HG03039 (cell line): ENCODE measurements around the gene CXorf38.
"Not testable (repeated sequence)": the region's sequence is repeated elsewhere in the genome, so short reads cannot be mapped to it uniquely, and the experiment has no call there.

Experiments used
- ATAC-seq: cut with Tn5 transposase; IDR thresholded peaks from one replicate; pipeline ENCODE4 v1.9.1; 2021; ENCODE audit warnings: mild to moderate bottlenecking, moderate library complexity; ENCODE audit not compliant: unreplicated experiment

CXorf38 gene

DNA sequence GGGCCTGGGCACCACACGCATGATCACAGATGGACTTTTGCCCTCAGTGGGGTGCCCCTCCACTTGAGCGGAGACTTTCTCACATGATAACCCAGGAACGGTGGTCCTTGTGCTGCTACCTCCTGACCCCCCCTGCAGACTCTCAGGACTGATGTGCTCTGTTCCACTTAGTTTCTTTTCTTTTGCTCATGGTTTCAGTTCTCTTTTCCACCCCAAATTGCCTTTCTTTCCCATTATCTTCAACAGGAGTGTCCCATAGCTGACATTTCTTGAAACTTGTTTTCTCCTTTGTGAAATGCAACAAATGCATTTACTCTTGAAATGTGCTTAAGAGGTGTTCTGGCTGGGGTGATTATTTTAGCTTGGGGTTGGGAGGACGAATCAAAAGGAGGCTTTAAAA lies 15.2 kb downstream of the CXorf38 start:
- ATAC-seq, result no peak

GRCh38 chrX:40628506-40628905 lies 18.9 kb downstream of the CXorf38 start:
- no peak for ATAC-seq

- no peak for ATAC-seq
These were observed 22.1 kb downstream of the CXorf38 start for GRCh38 chrX:40625294-40625693.

- no peak for ATAC-seq
These were observed 23.7 kb downstream of the CXorf38 start for GRCh38 chrX:40623665-40624064.

DNA sequence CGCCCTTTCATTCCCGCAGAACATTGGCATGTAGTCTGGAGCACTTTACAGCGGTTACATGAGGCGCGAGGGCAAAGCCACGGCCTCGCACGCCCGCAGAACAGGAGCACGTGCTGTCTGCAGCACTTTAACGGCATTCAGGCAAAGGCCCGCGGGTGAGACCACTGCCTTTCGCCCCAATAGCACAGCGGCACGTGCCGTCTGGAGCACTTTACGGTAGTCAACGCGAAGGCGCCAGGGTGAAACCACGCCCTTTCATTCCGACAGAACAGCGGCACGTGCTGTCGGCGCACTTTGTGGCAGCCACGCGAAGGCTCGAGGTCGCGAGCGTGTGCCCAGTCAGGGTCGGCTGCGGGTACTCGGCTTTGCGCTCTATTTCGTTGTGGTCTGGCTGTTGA lies 24.2 kb downstream of the CXorf38 start, which contains the start of gene MPC1L:
Gene MPC1L (plus strand): TSS at position 290 of the 398 bp plus-strand sequence. CDS start 138 bp downstream, outside the sequence.
- no peak for ATAC-seq

DNA sequence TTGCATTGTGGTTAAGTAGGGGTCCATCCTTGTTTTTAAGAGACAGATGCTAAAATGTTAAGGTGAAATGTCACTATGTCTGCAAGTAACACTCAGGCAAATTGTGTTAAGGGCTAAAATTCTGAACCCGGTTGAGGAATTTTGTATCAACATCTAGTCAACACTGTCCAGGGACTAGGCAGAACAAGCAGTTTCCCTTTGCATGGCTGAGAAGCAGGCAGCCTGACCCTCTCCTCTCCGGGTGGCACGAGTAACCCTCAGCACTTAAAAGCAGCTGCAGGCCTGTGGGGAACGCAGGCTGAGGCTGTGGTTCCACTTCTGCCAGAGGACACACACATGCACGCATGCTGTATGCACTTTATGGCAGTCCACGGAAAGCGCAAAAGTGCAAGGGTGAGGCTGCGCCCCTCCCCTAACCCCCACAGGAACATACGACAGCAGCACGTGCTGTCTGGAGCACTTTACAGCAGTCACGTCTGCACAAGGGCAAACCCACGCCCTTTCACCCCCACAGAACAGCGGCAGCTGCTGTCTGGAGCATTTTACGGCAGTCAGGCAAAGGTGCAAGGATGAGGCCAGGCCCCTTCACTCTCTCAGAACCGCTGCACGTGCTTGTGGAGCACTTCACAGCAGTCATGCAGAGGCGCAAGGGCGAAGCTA lies 24.8 kb downstream of the CXorf38 start:
- ATAC-seq, result no peak

DNA sequence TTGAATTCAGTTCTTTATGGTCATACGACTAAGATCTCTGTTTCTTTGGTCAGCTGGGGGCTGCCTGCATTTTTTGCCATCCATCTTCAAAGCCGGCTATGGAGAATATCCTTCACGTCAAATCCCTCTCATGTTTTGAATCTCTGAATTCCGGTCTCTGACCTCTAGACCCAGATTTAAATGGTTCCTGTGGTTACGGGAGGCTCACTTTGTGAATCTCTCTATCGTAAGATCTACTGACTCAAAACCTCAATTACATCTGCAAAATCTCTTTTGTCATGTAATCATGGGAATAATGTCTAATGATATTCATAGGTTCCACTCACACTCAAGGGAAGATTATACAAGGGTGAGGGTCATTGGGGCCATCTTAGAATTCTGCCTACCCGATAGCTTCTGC lies 29.8 kb downstream of the CXorf38 start:
- ATAC-seq, result no peak

DNA sequence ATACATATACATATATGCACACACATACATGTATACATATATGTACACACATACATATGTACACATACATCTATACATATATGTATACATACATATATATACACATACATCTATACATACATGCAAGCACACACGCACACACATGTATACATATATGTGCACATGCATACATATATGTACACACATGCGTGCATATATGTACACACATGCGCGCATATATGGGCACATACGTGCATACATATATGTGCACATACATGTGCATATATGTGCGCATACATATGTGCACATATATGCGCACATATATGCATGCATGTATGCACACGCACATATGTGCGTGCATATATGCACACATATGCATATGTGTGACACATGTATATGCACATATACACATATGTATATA lies 31.4 kb downstream of the CXorf38 start:
- no peak for ATAC-seq

GRCh38 chrX:40612511-40612910 lies 34.9 kb downstream of the CXorf38 start:
- no peak for ATAC-seq

DNA sequence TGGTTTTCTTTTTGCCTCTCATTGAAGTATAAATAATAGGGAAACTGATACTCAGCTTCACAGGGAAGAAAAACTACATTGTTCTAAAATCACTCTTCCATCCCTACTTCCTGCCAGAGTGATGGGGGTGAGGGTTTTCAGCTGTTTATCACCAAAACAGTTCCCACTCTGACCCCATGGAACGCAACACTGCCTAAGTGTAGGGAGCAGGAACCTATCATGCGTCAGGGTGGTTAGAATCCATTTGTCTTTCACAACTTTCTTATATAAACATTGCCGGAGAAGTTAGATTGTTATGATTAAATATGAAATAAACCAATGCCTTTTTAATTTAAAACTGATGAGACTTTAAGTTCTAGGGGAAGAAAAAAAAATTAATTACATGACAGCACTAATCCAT lies 40.0 kb downstream of the CXorf38 start:
- ATAC-seq, result no peak

DNA sequence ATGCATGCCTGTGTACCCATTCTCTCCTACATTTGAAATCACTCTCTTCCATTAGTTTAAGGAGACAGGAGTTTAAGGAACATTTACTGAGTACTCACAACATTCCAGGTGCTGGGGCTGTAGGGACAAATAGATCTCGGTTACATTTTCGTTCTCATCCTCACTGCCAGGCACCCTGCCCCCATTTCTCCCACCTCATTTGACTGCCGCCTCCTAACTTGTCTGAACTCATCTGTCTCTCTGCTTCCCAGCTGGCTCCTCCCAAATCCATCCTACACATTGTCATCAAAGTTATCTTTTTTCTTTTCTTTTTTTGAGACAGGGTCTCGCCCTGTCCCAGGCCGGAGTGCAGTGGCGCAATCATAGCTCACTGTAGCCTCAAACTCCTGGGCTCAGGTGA lies 43.9 kb downstream of the CXorf38 start:
- no peak for ATAC-seq

GRCh38 chrX:40589616-40590321 lies 57.6 kb downstream of the CXorf38 start:
- ATAC-seq, result not testable (repeated sequence)

- ATAC-seq, result not testable (repeated sequence)
These were observed 59.7 kb downstream of the CXorf38 start for GRCh38 chrX:40587623-40588022.

DNA sequence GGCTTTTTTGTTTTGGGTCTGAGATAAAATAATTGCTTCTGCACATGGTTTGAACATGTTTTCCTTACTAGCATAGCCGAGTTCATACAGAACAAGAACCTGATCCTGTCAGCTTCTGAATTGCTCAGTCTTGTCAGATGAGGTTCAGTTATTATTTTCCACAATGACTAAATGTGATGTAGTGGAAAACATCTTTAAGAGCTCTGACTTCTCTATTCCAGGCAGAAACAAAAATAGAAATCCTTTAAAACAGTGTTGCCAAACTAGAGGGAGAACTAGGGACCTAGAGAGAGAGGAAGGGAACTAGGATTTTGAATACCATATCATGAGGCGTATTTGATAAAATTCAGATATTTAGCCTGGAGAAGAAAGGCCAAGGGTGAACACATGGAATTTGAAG lies 64.5 kb downstream of the CXorf38 start:
- ATAC-seq, result no peak

DNA sequence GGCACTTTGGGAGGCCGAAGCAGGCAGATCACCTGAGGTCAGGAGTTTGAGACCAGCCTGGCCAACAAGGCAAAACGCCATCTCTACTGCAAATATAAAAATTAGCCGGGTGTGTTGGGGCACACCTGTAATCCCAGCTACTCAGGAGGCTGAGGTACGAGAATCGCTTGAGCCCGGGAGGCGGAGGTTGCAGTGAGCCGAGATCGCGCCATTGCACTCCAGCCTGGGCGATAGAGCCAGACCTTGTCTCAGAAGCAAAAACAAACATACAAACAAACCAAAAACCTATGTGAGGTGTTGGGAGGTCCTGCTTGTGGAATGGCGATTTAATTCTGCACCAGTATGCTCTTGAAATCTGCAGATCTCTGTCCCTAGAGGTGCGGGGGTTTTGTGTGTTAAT lies 65.2 kb downstream of the CXorf38 start:
- ATAC-seq, result not testable (repeated sequence)

DNA sequence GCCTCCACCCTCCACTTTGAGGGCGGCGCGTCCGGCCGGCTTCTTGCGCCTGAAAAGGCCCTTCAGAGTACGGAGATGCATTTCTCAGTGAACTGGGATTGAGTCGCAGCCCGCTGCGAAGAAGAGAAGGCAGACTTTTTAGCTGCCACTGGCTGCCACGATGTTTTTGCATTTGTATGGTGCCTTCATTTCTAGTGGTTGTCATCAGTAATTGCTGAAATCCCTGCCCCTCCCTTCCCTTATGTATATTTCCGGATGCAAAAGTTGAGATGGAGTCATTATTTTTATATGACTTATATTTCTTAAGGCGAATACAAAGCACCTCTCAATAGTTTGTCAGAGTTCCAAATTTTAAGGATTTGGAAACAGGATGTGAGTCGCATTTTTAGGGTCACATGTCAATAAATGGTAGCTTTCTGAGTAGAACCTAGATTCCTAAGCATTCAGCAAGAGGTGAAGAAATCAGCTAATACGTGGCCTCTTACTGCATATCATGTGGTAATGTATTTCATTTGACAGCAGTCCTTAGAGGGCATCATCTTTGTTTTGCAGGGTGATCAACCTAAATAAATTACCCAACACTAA lies 65.9 kb downstream of the CXorf38 start:
- no peak for ATAC-seq

- ATAC-seq, result peak; percentile 98
These were observed 66.6 kb downstream of the CXorf38 start, which contains the start of gene ATP6AP2 for GRCh38 chrX:40580537-40581335. Gene ATP6AP2, plus strand, starts transcription at chrX:40580970. Its CDS starts 96 bp downstream, at chrX:40581066.

DNA sequence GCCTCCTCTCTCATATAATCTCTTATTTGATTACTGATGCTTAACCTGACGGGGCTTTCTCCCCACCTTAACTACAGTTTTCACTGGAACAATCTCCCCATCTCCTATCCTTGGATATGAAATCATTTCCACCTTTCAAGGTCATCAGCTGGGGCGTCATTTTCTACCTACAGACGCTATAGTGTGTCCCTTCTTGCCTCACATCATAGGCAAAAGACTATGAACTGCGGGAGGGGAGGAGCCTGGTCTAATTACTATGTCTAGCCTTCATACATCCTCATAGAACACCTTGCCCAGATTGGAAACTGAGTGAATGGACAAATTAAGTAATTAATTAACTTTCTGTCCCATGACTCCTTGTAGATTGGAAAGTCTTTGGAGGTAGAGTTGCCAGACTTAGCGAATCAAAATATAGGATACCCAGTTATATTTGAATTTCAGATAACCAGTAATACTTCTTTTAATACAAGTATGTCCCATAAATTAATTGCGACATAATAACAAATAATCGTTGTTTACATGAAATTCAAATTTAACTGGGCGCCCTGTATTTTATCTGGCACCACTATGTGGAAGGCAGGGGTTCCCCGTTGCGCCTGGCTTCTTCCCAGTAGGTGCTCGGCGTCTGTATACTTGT lies 67.3 kb downstream of the CXorf38 start:
- ATAC-seq, result peak; percentile 35

- ATAC-seq, result no peak
These were observed 68.2 kb downstream of the CXorf38 start for GRCh38 chrX:40579141-40579540.

DNA sequence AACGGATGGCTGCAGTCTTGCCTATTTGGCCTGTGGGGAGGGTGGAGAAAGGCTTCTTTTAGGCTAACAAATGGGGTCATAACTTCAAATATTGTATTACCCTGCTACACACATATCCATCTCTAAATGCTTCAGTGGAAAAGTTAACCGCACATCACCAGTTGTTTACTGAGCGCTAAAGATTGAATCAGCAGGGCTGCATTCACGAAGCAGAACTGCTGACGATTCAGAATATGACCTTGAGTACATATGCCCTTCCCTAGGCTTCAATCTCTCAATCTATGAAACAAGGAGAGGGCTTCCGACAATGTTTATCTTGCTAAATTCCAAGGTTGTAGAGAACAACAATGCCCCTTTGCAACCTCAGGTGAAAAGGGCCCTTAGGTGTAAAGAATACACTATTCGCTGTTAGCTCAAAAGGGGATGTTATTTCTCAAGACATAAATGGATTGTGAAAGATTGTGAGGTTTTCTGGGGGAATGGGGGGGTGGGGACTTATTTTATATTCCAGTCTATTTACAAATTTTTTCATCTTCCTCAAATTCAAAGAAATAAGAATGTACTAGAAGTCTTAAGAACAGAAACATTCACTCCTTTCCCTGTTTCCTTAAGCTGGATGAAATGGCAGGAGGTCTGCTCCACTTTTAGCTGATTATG lies 69.2 kb downstream of the CXorf38 start:
- no peak for ATAC-seq
